ENCODE data around the gene CMTR1.

- TF ChIP-seq SIN3A (IDR thresholded peaks at IDR 0.05; ENCODE audit: borderline replicate concordance, insufficient read depth, low read length) (no peak), REST (IDR thresholded peaks at IDR 0.05; ENCODE audit: insufficient read depth in 1 of 2, low read depth in 2 of 2, low read length in 2 of 2) (no peak), POLR2AphosphoS5 (IDR thresholded peaks at IDR 0.05; ENCODE audit: low read depth, low read length) (no peak), TAF1 (IDR thresholded peaks at IDR 0.05; ENCODE audit: borderline replicate concordance, insufficient read depth, low read length) (no peak), FOXP2 (optimal IDR thresholded peaks at IDR 0.05; ENCODE audit: borderline replicate concordance, extremely low read depth, extremely low read length, insufficient read depth) (no peak)
Measured at GRCh38 chr6:37524025-37524969, 91.3 kb downstream of the CMTR1 start.
